KMS-11 (cell line): Measurements from ENCODE around the gene TMEM150B.
"Not testable (repeated sequence)": the region's sequence is repeated elsewhere in the genome, so short reads cannot be mapped to it uniquely, and the experiment has no call there.

Experiments
- H2AFZ ChIP-seq: fragments of 200-600 bp; sonication (generic); 2 replicates; pipeline ENCODE4 v1.6.1; 2016; ENCODE audit warnings: antibody characterized with exemption, mixed run types, low read depth
- H3K27ac ChIP-seq: fragments of 200-600 bp; sonication (generic); 2 replicates; pipeline ENCODE4 v1.6.1; 2016; ENCODE audit warnings: mild to moderate bottlenecking, mixed run types
- H3K27me3 ChIP-seq: fragments of 200-600 bp; sonication (generic); 2 replicates; pipeline ENCODE4 v1.6.1; 2017; ENCODE audit warnings: mild to moderate bottlenecking, low read depth, mixed run types, moderate library complexity; ENCODE audit not compliant: insufficient read depth
- H3K36me3 ChIP-seq: fragments of 200-600 bp; sonication (generic); 2 replicates; pipeline ENCODE4 v1.6.1; 2017; ENCODE audit warnings: mild to moderate bottlenecking, mixed run types; ENCODE audit not compliant: insufficient read depth
- H3K4me1 ChIP-seq: fragments of 200-600 bp; sonication (generic); 2 replicates; pipeline ENCODE4 v1.6.1; 2016; ENCODE audit warnings: mild to moderate bottlenecking, low read depth, mixed run types; ENCODE audit not compliant: poor library complexity, severe bottlenecking
- H3K4me2 ChIP-seq: fragments of 200-600 bp; sonication (generic); 2 replicates; pipeline ENCODE4 v1.7.0; 2016; ENCODE audit warnings: mild to moderate bottlenecking, mixed run types
- H3K4me3 ChIP-seq: fragments of 200-600 bp; sonication (generic); IDR thresholded peaks from 2 replicates; pipeline ENCODE4 v1.6.1; 2017; ENCODE audit warnings: low read depth, low read length, mixed read lengths; ENCODE audit not compliant: insufficient read depth
- H3K79me2 ChIP-seq: fragments of 200-600 bp; sonication (generic); 2 replicates; pipeline ENCODE4 v1.6.1; 2016; ENCODE audit warnings: low read depth, mixed run types; ENCODE audit not compliant: insufficient read depth
- H3K9ac ChIP-seq: fragments of 200-600 bp; sonication (generic); 2 replicates; pipeline ENCODE4 v1.6.1; 2016; ENCODE audit warnings: mild to moderate bottlenecking, mixed run types
- H4K20me1 ChIP-seq: fragments of 200-600 bp; sonication (generic); 2 replicates; pipeline ENCODE4 v1.6.1; 2016; ENCODE audit warnings: mild to moderate bottlenecking, mixed run types; ENCODE audit not compliant: insufficient read depth
- TF ChIP-seq, protein P1 (sequence below): fragments of 200-600 bp; sonication (generic); conservative IDR thresholded peaks from 2 replicates; pipeline ENCODE4 v1.6.1; 2017; ENCODE audit warnings: low read depth, mild to moderate bottlenecking, antibody characterized with exemption, low read length, moderate library complexity, mixed read lengths

TMEM150B gene

DNA sequence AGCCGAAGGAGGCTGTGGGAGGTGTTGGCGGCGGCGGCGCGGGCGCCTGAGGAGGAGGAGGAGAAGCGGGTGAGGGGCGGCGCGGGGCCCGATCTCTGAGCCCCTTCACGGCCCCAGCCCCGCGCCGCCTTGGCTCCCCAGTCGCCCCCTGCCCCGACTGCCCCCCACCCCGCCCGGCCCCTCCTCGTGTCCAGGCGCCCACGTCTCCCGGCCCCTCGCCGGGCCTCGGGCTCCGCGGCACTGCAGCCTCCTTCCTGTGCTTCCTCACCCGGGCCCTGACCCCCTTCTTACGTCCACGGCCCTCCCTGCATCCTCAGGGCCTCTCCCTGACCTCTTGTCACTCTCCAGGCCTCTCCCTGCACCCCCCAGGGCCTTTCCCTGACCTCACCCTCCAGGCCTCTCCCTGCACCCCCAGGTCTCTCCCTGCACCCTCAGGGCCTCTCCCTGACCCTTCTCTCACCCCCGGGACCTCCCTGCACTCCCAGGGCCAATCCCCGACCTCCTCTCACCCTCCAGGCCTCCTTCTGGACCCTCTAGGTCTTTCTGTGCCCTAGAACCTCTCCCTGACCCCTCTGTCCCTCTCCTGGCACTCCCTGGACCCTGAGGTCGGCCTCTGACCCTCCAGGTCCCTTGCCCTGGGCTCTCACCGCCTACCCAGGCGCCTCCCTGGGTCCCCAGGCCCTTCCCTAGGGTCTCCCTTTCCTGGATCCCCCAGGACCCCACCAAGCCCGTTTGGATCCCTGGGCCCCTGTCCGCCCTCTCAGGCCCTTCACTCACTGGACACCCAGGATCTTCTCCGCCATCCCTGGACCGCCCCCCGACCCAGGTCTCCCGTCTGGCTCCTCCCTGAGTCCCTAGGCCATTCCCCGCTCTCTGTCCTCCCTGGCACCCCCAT, 15.0 kb upstream of the TMEM150B start:
- TF ChIP-seq, protein P1, sequence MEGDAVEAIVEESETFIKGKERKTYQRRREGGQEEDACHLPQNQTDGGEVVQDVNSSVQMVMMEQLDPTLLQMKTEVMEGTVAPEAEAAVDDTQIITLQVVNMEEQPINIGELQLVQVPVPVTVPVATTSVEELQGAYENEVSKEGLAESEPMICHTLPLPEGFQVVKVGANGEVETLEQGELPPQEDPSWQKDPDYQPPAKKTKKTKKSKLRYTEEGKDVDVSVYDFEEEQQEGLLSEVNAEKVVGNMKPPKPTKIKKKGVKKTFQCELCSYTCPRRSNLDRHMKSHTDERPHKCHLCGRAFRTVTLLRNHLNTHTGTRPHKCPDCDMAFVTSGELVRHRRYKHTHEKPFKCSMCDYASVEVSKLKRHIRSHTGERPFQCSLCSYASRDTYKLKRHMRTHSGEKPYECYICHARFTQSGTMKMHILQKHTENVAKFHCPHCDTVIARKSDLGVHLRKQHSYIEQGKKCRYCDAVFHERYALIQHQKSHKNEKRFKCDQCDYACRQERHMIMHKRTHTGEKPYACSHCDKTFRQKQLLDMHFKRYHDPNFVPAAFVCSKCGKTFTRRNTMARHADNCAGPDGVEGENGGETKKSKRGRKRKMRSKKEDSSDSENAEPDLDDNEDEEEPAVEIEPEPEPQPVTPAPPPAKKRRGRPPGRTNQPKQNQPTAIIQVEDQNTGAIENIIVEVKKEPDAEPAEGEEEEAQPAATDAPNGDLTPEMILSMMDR: no peak
- Histone ChIP-seq H4K20me1 (no peaks in the 10 kb centered on the region), H3K4me1 (peaks cover 12% of the 10 kb centered on the region), H3K4me3 (peak overlapping the region; percentile 54), H3K79me2 (peaks cover 11% of the 10 kb centered on the region), H3K4me2 (peak overlapping the region; percentile 97), H2AFZ (peak overlapping the region; percentile 57; the same call in 1 of the 2 replicates), H3K27me3 (peaks cover 17% of the 10 kb centered on the region), H3K9ac (peak overlapping the region; percentile 77), H3K36me3 (no peaks in the 10 kb centered on the region), H3K27ac (peak overlapping the region; percentile 72)

DNA sequence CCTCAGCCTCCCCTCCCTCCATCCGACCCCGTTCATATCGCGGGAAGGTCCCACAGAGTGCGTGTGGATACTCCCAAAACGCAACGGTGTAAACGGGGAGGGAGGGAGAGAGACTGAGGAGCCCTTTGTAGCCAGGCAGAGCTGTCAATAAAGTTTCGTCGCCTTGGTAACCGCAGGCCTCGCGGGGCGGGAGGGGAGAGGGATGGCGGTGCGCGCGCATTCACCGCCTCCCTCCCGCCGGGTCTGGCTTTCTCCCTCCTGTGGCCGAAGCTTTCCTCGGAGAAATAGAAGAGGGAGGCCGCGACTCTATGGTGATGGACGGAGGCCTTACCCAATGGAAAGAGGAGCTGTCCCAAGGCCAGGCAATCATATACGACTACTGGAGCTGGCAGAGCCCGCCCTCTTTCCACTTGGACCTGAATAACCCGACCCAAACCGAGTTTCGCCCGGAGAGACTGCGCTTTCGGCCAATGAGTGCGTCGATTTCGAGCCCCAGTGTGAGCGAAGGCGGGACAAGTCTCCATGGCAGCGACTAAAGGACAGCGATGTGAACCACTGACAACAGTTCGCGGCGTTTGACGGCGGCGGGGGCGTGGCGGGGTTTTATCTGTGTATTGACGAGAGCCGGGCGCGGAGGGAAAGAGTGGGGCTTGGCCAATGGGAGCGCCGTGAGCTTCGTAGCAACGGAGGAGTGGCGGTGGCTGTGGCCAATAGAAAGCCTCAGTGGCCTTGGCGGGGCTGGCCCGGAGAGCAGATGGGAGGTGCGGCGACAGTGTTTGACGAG, 14.2 kb upstream of the TMEM150B start, which contains the start of gene KMT5C:
KMT5C (plus strand) TSS at position 772 of the 784 bp plus-strand sequence. CDS start 2,061 bp downstream, outside the sequence.
- Histone ChIP-seq H4K20me1 (no peaks in the 10 kb centered on the region), H2AFZ (peak within 1 kb of the TSS; percentile 95), H3K79me2 (peaks cover 11% of the 10 kb centered on the region), H3K27me3 (peaks cover 21% of the 10 kb centered on the region), H3K9ac (peak within 1 kb of the TSS; percentile 99), H3K4me3 (peak within 1 kb of the TSS; percentile 54), H3K4me2 (peak within 1 kb of the TSS; percentile 99), H3K36me3 (no peaks in the 10 kb centered on the region), H3K4me1 (peaks cover 12% of the 10 kb centered on the region), H3K27ac (peak within 1 kb of the TSS; percentile 99)
- TF ChIP-seq, protein P1: no peak

DNA sequence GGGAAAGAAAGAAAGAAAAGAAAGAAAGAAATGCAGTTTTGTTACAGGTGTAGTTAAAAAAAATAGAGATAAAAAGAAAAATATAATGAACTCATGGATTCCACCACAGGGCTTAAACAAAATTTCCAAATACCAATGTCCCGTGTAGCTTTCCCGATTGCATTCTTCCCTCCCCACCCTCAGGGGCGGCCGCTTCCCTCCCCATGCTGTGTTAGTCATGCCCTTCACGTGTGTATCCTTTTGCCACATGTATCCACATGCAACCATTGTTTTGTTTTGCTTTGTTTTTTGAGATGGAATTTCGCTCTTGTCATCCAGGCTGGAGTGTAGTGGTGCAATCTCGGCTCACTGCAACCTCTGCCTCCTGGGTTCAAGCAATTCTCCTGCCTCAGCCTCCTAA, 11.0 kb upstream of the TMEM150B start:
- H3K4me3 ChIP-seq: no peak overlapping the region
- no peaks in the 10 kb centered on the region for H4K20me1 ChIP-seq
- no peak overlapping the region for H3K4me2 ChIP-seq
- no peaks in the 10 kb centered on the region for H3K36me3 ChIP-seq
- H3K27me3 ChIP-seq: peaks cover 37% of the 10 kb centered on the region
- TF ChIP-seq, protein P1: no peak
- H2AFZ ChIP-seq: no peak overlapping the region
- peaks cover 12% of the 10 kb centered on the region for H3K4me1 ChIP-seq
- H3K27ac ChIP-seq: no peak overlapping the region
- peaks cover 11% of the 10 kb centered on the region for H3K79me2 ChIP-seq
- H3K9ac ChIP-seq: no peak overlapping the region

DNA sequence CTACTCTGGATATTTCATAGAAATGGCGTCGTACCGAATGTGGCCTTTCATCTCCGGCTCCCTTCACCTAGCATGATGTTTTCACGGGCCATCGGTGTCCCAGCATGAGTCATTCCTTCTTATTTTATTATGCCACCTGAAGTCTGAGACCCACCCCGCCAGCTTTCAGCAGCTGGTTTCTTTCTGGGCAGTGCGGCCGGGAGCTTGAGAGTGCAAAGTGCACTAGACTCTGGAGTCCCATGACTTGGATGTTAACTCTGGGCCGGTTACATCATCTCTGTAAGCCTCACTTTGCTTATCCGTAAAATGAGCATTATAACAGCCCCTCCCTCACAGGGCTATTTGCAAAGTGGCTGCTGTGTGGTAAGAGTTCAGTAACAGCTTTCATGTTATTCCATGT, 8.7 kb upstream of the TMEM150B start:
- no peak overlapping the region for H3K4me2 ChIP-seq
- no peak overlapping the region for H3K27ac ChIP-seq
- H3K79me2 ChIP-seq: no peaks in the 10 kb centered on the region
- no peaks in the 10 kb centered on the region for H3K36me3 ChIP-seq
- H4K20me1 ChIP-seq: no peaks in the 10 kb centered on the region
- no peak overlapping the region for H3K4me3 ChIP-seq
- no peak overlapping the region for H3K9ac ChIP-seq
- no peak overlapping the region for H2AFZ ChIP-seq
- peaks cover 37% of the 10 kb centered on the region for H3K27me3 ChIP-seq
- peaks cover 12% of the 10 kb centered on the region for H3K4me1 ChIP-seq
- TF ChIP-seq, protein P1: no peak

DNA sequence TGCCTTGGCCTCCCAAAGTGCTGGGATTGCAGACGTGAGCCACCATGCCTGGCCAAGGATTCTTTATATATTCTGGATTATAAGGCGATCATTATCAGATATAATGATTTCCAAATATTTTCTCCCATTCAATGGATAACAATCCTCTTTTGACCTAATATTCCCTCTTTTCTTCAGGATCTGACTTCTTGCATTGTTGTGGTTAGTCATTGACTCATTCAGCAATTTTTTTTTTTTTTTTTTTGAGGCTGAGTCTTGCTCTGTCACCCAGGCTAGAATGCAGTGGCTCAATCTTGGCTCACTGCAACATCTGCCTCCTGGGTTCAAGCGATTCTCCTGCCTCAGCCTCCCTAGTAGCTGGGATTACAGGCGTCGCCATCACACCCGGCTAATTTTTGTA, 4.7 kb upstream of the TMEM150B start:
- H2AFZ ChIP-seq, H3K27ac ChIP-seq, H3K4me1 ChIP-seq, H3K4me3 ChIP-seq, H3K9ac ChIP-seq, H3K36me3 ChIP-seq, H4K20me1 ChIP-seq, H3K4me2 ChIP-seq, H3K79me2 ChIP-seq: not testable (repeated sequence)
- H3K27me3 ChIP-seq: peaks cover 16% of the 10 kb centered on the region; the same call in 1 of the 2 replicates

DNA sequence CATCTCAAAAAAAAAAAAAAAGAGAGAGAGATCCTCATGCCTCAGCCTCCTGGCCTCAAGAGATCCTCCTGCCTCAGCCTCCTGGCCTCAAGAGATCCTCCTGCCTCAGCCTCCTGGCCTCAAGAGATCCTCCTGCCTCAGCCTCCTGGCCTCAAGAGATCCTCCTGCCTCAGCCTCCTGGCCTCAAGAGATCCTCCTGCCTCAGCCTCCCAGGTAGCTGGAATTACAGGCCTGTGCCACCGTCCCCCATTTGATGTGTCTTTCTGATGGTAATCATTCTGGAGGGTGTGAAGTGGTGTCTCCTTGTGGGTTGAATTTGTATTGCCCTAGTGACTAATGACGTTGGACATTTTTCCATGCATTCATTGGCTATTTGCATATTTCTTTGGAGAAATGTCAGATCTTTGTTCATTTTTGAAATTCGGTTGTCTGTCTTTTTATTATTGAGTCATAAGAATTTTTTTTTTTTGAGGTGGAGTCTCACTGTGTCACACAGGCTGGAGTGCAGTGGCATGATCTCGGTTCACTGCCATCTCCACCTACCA, 3.7 kb upstream of the TMEM150B start:
- Histone ChIP-seq H3K4me1 (peaks cover 12% of the 10 kb centered on the region), H3K27me3 (peaks cover 14% of the 10 kb centered on the region; the same call in 1 of the 2 replicates)
- not testable (repeated sequence) for H3K4me3 ChIP-seq, H3K4me2 ChIP-seq, H2AFZ ChIP-seq, H3K27ac ChIP-seq, H4K20me1 ChIP-seq, H3K79me2 ChIP-seq, H3K36me3 ChIP-seq, H3K9ac ChIP-seq
